Activated CD4-positive, alpha-beta T cell treated with anti-CD3 and anti-CD28 coated beads for 36 hours (primary cell): ENCODE data around the gene RHD. TPM values are rescaled to one million over a fixed set of nuclear protein-coding genes. Genes with fewer than 3 reads are reported as not detected.
"Not testable (repeated sequence)": the region's sequence is repeated elsewhere in the genome, so short reads cannot be mapped to it uniquely, and the experiment has no call there.

Experiments
- ATAC-seq: fragments of 200-7000 bp; cut with Tn5 transposase; one replicate; pipeline ENCODE4 v1.10.0; 2021; ENCODE audit warnings: mild to moderate bottlenecking, moderate library complexity
- CTCF ChIA-PET: fragments of 350-600 bp; sonication (Branson Sonifier 250); formaldehyde crosslinking; loops from one replicate; lab custom pipeline; 2021; ENCODE audit warnings: antibody characterized with exemption; lab: Charles Lee
- POLR2A ChIA-PET: fragments of 350-600 bp; sonication (Branson Sonifier 250); formaldehyde crosslinking; loops from one replicate; lab custom pipeline; 2021; ENCODE audit warnings: antibody characterized with exemption, inconsistent platforms; lab: Charles Lee
- DNase-seq: peaks from one replicate; pipeline ENCODE4 v3.0.0-alpha.2; 2020
- H3K27ac Mint-ChIP-seq: one replicate; pipeline ENCODE4 v1.8.0; 2021; ENCODE audit warnings: mixed read lengths
- H3K27me3 Mint-ChIP-seq: one replicate; pipeline ENCODE4 v1.8.0; 2021; ENCODE audit warnings: mixed read lengths
- H3K36me3 Mint-ChIP-seq: one replicate; pipeline ENCODE4 v1.8.0; 2021; ENCODE audit warnings: low read depth, mixed read lengths
- H3K4me1 Mint-ChIP-seq: one replicate; pipeline ENCODE4 v1.8.0; 2021; ENCODE audit warnings: mixed read lengths
- H3K4me3 Mint-ChIP-seq: one replicate; pipeline ENCODE4 v1.8.0; 2021; ENCODE audit warnings: mild to moderate bottlenecking, moderate library complexity, mixed read lengths
- H3K9me3 Mint-ChIP-seq: one replicate; pipeline ENCODE4 v1.8.0; 2021; ENCODE audit warnings: low read depth, mixed read lengths
- intact Hi-C, 2 experiments: fragments of 100-400 bp; cut with DNase I in 1 of 2; cut with micrococcal nuclease in 1 of 2; formaldehyde crosslinking; loops; one replicate each; pipeline versions ENCODE4 v1.14.2 to v1.15.1; 2022 to 2024; cut with DNase I, micrococcal nuclease
- total RNA-seq, 2 experiments: library from RNA; stranded (reverse); gene quantifications; one replicate each; pipeline ENCODE4 v1.2.3, GENCODE V29; 2021

Gene RHD
- total RNA-seq, 2 experiments from 2014 or later = not detected

DNA sequence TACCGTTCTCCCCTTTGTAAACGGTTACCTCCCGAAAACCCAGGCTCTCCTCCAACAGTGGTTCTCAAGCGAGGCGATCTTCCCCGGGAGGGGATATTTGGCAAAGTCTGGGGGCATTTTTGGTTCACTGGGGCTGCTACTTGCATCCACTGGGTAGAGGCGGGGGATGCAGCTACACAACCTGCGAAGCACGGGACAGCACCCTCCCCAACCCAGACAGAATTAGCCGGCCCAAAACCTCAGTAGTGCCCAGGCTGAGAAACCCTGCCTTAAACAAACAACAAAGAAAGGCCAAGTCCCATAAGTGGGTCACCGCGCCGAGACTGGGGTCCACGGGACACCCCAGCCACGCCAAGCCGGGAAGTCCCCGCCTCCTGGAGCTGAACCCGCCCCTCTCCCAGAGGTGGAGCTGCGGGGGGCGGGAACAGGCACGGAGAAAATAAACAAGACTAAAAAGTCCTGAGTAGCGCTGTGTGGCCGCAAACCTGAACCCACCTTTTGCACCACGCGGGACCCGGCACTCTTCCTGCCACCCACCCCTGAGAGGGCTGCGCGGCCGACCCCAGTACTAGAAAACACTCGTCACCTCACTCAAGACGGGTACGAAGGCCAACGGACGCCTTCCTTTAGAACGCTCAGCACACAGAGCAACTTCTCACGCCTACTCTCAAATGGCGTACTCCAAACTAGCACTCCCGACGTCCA is 65.3 kb downstream of the RHD start:
- H3K27ac Mint-ChIP-seq = peak overlapping the region; percentile 74
- POLR2A ChIA-PET, CTCF ChIA-PET, H3K36me3 Mint-ChIP-seq, H3K9me3 Mint-ChIP-seq, H3K27me3 Mint-ChIP-seq: not testable (repeated sequence)
- intact Hi-C loops = loop anchor here (2.0 to 10.0 kb wide), 7 partner anchors 91 to 693 kb away; partner anchors contain the start of genes CLIC4 (in 1 of the 2), MACO1 (in 1 of the 2), MTFR1L (in 1 of the 2) and RSRP1 (in 1 of the 2)
- ATAC-seq = peak; percentile 65
- peak overlapping the region; percentile 93 for H3K4me3 Mint-ChIP-seq
- H3K4me1 Mint-ChIP-seq = peaks cover 29% of the 10 kb centered on the region
- peak; percentile 39 for DNase-seq

DNA sequence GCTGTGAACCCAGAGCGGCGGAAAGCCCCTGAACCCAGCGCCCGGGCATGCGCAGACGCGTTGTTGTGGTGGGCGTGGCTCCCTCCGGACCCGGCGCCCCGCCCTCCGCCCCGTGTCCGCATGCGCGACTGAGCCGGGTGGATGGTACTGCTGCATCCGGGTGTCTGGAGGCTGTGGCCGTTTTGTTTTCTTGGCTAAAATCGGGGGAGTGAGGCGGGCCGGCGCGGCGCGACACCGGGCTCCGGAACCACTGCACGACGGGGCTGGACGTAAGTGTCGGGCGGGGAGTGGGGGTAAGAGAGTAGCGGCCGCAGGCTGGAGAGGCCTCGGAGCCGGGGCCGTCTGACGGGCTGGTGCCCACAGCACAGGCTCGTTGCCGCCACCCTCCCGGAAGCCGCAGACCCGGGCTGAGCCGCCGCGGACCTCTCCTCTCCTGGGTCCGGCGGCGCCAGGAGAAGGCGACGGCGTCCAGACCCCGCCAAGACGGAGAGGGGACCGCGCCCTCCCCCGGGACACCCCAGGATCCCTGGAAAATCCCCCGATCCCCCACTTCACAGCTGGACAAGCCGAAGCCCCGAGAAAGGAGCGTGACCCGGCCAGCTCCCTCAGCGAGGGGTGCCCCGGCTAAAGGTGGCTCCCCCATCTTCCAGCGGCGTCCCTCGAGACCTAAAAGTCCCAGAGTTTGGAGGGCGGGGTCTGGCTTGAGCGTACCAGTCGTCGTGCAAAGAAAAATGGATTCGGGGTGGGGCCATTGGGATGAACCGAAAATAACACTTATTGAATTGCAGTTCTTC is 66.1 kb downstream of the RHD start, which contains the start of gene TMEM50A:
Gene TMEM50A, plus strand, starts transcription at position 147 of the 794 bp plus-strand sequence. CDS start 2,153 bp downstream, outside the sequence.
- ChIA-PET CTCF (interaction anchor here (0.9 kb wide), 1 partner anchor 99 kb away, joined by 3 read pairs; no protein-coding TSS in a partner anchor), POLR2A (no interaction called here)
- peaks cover 31% of the 10 kb centered on the region for H3K4me1 Mint-ChIP-seq
- peak within 1 kb of the TSS; percentile 93 for H3K27ac Mint-ChIP-seq
- H3K9me3 Mint-ChIP-seq = no peaks in the 10 kb centered on the region
- H3K27me3 Mint-ChIP-seq = no peaks in the 10 kb centered on the region
- DNase-seq = peak; percentile 93
- ATAC-seq = peak; percentile 76
- peak within 1 kb of the TSS; percentile 94 for H3K4me3 Mint-ChIP-seq
- intact Hi-C loops = loop anchor here (2.0 to 10.0 kb wide), 7 partner anchors 92 to 694 kb away; partner anchors contain the start of genes CLIC4 (in 1 of the 2), MACO1 (in 1 of the 2), MTFR1L (in 1 of the 2) and RSRP1 (in 1 of the 2)
- peaks cover 8% of the 10 kb centered on the region for H3K36me3 Mint-ChIP-seq

DNA sequence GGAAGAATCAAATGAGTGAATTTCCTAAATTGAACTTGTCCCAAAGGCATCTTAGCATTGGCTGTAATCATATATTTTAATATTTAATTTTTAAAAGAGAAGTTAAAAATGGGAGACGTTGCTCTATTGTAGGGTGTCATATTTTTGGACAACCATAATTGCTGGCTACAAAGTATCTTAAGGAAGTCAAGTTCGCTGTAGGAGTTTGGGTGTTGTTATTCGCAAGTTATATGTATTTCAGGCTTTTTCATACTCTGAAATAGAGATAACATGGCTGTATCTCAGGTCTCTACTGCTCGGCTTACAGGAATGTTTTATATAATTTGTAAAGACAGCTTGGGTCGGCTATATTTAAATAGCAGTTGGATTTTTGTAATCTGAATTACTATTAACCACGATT is 66.7 kb downstream of the RHD start:
- peak overlapping the region; percentile 93 for H3K4me3 Mint-ChIP-seq
- ATAC-seq (no peak), DNase-seq (no peak)
- no peaks in the 10 kb centered on the region for H3K9me3 Mint-ChIP-seq
- peaks cover 33% of the 10 kb centered on the region for H3K4me1 Mint-ChIP-seq
- H3K27me3 Mint-ChIP-seq = no peaks in the 10 kb centered on the region
- peaks cover 10% of the 10 kb centered on the region for H3K36me3 Mint-ChIP-seq
- H3K27ac Mint-ChIP-seq = peak overlapping the region; percentile 93
- ChIA-PET CTCF (interaction anchor here (0.5 to 0.9 kb wide), 2 partner anchors 39 to 100 kb away, joined by 3 read pairs; no protein-coding TSS in a partner anchor), POLR2A (no interaction called here)
- intact Hi-C loops = loop anchor here (2.0 to 10.0 kb wide), 7 partner anchors 92 to 694 kb away; partner anchors contain the start of genes CLIC4 (in 1 of the 2), MACO1 (in 1 of the 2), MTFR1L (in 1 of the 2) and RSRP1 (in 1 of the 2)

DNA sequence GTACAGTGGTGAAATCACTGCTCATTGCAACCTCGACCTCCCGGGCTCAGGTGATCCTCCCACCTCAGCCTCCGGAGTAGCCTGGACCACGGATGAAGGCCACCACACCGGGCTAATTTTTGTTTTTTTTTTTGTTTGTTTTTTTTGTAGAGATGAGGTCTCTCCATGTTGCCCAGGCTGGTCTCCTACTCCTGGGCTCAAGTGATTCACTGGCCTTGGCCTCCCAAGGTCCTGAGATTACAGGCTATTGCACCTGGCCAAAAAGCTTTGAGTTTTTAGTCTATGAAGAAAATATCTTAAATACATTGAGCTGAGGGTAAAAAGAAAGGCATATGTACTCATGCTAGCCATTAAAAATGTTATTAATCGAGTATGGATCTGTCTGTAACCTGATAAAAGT is 69.4 kb downstream of the RHD start:
- intact Hi-C loops = no loop called here
- Mint-ChIP-seq H3K4me1 (peaks cover 30% of the 10 kb centered on the region), H3K27me3 (no peaks in the 10 kb centered on the region), H3K4me3 (no peak overlapping the region), H3K27ac (no peak overlapping the region), H3K36me3 (peaks cover 11% of the 10 kb centered on the region), H3K9me3 (no peaks in the 10 kb centered on the region)
- CTCF ChIA-PET = interaction anchor here (1.3 to 1.7 kb wide), 2 partner anchors 12 to 223 kb away, joined by 3 to 4 read pairs; no protein-coding TSS in a partner anchor
- POLR2A ChIA-PET = no interaction called here
- ATAC-seq = no peak
- DNase-seq = no peak

DNA sequence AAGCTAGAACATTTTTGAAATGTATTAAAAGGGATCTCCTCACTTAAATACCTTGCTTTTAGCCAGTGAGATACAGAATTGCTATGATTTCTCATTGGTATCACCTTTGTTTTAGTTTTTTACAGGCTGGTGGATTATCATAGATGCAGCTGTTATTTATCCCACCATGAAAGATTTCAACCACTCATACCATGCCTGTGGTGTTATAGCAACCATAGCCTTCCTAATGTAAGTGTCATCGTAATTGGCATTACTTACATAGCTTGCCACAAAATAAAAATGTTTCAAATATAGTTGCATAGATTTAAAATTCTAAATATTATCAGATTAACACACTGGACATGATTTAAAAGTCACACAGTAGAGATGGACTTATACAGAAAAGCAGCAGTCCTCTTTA is 70.5 kb downstream of the RHD start:
- H3K27ac Mint-ChIP-seq = no peak overlapping the region
- intact Hi-C loops = no loop called here
- no peak for ATAC-seq

DNA sequence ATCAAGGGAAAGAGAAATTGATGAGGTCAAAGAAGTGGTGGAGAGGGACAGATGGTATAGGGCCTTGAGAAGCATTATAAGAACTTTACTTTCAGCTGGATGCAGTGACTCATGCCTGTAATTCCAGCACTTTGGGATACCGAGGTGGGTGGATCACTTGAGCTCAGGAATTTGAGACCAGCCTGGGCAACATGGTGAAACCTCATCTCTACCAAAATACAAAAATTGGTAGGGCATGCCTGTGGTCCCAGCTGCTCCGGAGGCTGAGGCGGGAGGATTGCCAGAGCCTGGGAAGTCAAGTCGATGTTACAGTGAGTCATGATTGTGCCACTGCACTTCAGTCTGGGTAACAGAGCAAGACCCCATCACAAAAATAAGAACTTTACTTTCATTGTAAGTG is 71.6 kb downstream of the RHD start:
- no peak overlapping the region for H3K27ac Mint-ChIP-seq
- no peaks in the 10 kb centered on the region for H3K9me3 Mint-ChIP-seq
- peaks cover 30% of the 10 kb centered on the region for H3K4me1 Mint-ChIP-seq
- no peaks in the 10 kb centered on the region for H3K27me3 Mint-ChIP-seq
- intact Hi-C loops = loop anchor here in 1 of 2 experiments (2.0 kb wide), 1 partner anchor 43 kb away; no protein-coding TSS in a partner anchor
- no peak overlapping the region for H3K4me3 Mint-ChIP-seq
- H3K36me3 Mint-ChIP-seq = peaks cover 17% of the 10 kb centered on the region
- ATAC-seq (no peak), DNase-seq (no peak)
- ChIA-PET POLR2A (no interaction called here), CTCF (no interaction called here)

More for the DNA sequence above, 70.5 kb downstream of the RHD start:
- H3K4me1 Mint-ChIP-seq = peaks cover 30% of the 10 kb centered on the region
- no peaks in the 10 kb centered on the region for H3K9me3 Mint-ChIP-seq
- H3K4me3 Mint-ChIP-seq = no peak overlapping the region
- DNase-seq = no peak
- CTCF ChIA-PET = interaction anchor here (1.2 to 1.3 kb wide), 2 partner anchors 11 to 13 kb away, joined by 3 to 4 read pairs; no protein-coding TSS in a partner anchor
- H3K27me3 Mint-ChIP-seq = no peaks in the 10 kb centered on the region
- peaks cover 15% of the 10 kb centered on the region for H3K36me3 Mint-ChIP-seq
- POLR2A ChIA-PET = no interaction called here

DNA sequence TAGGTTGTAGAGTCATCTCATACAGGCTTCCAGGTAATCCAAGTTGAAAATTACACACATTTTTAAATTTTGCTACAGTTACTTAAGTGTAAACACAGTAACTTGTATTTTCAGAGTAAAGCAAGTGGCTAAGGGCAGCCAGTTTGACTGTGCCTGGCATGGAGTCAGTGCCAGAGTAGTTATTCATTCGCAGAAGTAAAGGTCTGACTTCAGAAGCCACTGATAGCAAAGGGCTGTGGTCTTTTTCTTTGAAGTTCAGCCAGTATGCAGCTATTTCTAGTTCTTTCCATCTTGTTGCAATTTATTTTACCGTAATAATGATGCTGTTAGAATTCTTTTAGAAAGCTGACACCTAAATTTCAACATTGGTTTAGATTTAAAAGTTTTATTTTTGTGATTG is 75.2 kb downstream of the RHD start:
- H3K27ac Mint-ChIP-seq = peak overlapping the region; percentile 31

DNA sequence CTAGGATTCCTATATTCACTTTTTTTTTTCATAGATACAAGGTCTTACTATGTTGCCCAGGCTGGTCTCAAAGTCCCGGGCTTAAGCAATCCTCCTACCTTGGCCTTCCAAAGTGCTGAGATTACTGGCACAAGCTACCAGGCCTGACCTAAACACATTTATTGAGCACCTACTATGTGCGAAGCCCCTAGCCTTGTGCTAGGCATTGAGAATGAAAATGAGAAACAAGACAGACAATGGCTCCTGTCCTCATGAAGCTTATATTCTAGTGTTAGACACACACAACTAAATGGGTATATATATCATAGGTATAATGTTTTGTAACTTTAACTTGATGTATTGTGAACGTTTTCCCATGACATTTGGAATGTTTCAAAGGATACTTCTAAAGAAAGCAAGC is 77.3 kb downstream of the RHD start:
- no peak overlapping the region for H3K27ac Mint-ChIP-seq

More for the DNA sequence above, 75.2 kb downstream of the RHD start:
- Mint-ChIP-seq H3K36me3 (peaks cover 22% of the 10 kb centered on the region), H3K9me3 (no peaks in the 10 kb centered on the region), H3K4me1 (peaks cover 9% of the 10 kb centered on the region), H3K4me3 (no peak overlapping the region), H3K27me3 (no peaks in the 10 kb centered on the region)
- no peak for ATAC-seq
- ChIA-PET POLR2A (no interaction called here), CTCF (interaction anchor here (0.6 kb wide), 1 partner anchor 101 kb away, joined by 3 read pairs; no protein-coding TSS in a partner anchor)
- no peak for DNase-seq
- intact Hi-C loops = no loop called here

DNA sequence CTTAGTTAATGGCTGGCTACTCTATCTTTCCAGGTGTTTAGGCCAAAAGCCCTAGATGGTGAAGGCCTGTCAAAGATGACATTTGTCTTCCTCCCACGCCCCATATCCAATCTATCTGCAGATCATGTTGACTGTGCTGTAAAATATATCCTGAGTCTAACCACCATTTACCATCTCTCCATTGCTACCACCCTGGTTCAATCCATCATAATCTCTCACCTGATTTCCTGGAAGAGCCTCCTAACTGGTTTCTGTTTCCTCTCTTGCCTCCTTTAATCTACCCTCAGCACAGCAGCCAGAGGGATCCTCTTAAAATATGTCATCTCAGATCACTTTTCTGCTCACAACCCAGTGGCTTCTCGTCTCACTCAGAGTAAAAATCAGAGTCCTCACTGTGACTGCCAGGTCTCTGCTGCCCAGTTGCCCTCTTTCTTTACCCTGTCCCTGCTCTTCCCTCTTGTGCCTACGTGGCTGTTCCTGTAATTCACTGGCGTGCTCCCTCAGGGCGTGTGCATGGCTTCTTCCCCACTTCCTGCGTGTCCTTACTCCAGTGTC is 83.6 kb downstream of the RHD start:
- no peaks in the 10 kb centered on the region for H3K27me3 Mint-ChIP-seq
- no peaks in the 10 kb centered on the region for H3K9me3 Mint-ChIP-seq
- intact Hi-C loops = no loop called here
- H3K27ac Mint-ChIP-seq = peak overlapping the region; percentile 55
- peaks cover 19% of the 10 kb centered on the region for H3K4me1 Mint-ChIP-seq
- peak; percentile 67 for ATAC-seq
- peak; percentile 5 for DNase-seq
- H3K36me3 Mint-ChIP-seq = peaks cover 29% of the 10 kb centered on the region
- CTCF ChIA-PET = interaction anchor here (0.8 kb wide), 1 partner anchor 13 kb away, joined by 3 read pairs; no protein-coding TSS in a partner anchor
- POLR2A ChIA-PET = no interaction called here
- no peak overlapping the region for H3K4me3 Mint-ChIP-seq

More for the DNA sequence above, 77.3 kb downstream of the RHD start:
- no peaks in the 10 kb centered on the region for H3K4me1 Mint-ChIP-seq
- intact Hi-C loops = no loop called here
- ChIA-PET CTCF (no interaction called here), POLR2A (no interaction called here)
- no peak for ATAC-seq
- no peaks in the 10 kb centered on the region for H3K9me3 Mint-ChIP-seq
- no peak overlapping the region for H3K4me3 Mint-ChIP-seq
- H3K36me3 Mint-ChIP-seq = peaks cover 17% of the 10 kb centered on the region
- no peaks in the 10 kb centered on the region for H3K27me3 Mint-ChIP-seq
- no peak for DNase-seq

DNA sequence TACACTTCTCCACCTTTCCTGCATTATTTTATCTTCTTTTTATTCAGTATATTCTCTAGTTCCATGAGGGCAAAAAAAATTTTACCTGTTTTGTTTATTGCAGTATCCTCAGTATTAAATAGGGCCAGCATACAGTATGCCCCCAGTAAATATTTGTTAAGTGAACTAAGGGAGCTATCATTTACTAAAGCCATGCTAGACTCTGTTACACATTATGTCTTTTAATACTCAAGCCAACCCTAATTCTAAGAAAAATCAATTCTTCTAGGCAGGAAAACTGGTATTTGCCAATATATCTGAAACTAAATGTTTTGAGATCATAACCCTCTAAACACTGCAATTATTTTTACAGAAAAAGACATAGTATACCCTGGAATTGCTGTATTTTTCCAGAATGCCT is 84.1 kb downstream of the RHD start:
- ChIA-PET CTCF (interaction anchor here (0.8 kb wide), 1 partner anchor 14 kb away, joined by 3 read pairs; no protein-coding TSS in a partner anchor), POLR2A (no interaction called here)
- peaks cover 34% of the 10 kb centered on the region for H3K36me3 Mint-ChIP-seq
- no peak overlapping the region for H3K4me3 Mint-ChIP-seq
- H3K27ac Mint-ChIP-seq = peak overlapping the region; percentile 55
- no peak for ATAC-seq
- DNase-seq = no peak
- H3K27me3 Mint-ChIP-seq = no peaks in the 10 kb centered on the region
- H3K4me1 Mint-ChIP-seq = peaks cover 21% of the 10 kb centered on the region
- intact Hi-C loops = no loop called here
- H3K9me3 Mint-ChIP-seq = no peaks in the 10 kb centered on the region
